GM19463 (cell line): Measurements from ENCODE around the gene NRXN3.

Source experiments
- ATAC-seq: cut with Tn5 transposase; IDR thresholded peaks from one replicate; pipeline ENCODE4 v1.9.1; 2021; ENCODE audit warnings: mild to moderate bottlenecking, moderate library complexity; ENCODE audit not compliant: unreplicated experiment

Gene NRXN3

GRCh38 chr14:78764645-78765044 is 594.5 kb downstream of the NRXN3 start:
- no peak for ATAC-seq

GRCh38 chr14:78767436-78767835 is 597.3 kb downstream of the NRXN3 start:
- no peak for ATAC-seq

GRCh38 chr14:78782551-78782950 is 612.4 kb downstream of the NRXN3 start:
- ATAC-seq = no peak

DNA sequence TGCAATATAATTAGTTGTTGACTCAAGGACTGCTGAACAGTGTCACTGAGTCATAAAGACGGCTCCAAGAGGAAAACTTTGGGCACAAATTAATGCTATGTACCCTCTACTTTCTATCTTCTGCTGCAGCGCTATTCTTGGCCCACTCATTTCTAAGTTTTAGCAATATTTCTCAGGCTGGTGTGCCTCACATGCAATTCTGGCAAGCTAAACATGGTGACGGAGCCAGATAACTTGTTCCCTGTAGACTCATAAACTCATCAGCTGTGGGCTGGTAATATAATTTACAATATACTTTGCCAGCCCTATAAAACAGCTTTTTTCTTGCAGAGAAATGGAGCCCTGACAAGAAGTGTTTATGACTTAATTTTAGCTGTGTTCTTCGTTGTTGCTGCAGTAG is 615.1 kb downstream of the NRXN3 start:
- ATAC-seq = no peak

DNA sequence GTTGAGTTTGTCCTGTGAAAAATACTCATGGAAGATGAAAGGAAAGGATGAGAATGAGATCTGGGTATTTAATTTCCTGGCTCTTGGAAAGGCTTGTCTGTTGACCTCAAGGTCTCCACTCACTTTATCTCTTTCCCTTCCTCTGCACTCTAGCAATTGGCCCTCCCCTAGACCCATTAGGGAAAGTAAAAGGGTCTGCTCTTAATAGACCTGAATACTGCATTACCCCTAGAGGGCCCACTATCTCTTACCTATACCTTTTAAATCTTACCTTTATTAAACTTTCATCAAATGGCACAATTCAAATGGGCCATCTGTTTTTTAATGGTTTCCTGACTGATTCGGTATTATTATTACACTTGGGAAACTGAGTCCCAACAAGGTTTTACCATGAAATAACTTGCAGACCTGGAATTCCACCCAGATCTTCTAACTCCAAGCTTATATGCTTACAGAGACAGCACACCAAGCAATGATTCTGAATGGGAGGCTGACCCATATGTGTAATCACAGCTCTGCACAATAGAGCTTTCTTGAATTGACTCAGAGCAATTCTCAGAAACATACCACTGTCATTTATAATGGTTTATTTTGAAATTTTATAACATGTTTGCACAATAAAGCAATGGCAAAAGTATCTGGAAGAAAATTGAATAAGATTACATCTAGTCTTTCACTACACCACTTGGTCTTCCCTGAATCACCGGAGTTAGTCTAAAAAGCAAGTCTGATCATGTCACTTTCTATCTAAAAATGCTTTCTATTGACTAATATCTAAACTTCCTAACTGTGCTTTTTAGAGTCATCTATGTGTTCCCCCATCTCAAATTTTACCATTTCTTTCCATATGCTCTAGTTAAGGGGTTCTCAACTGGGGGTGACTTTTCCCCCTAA is 618.5 kb downstream of the NRXN3 start:
- ATAC-seq = no peak

- no peak for ATAC-seq
These were observed 620.1 kb downstream of the NRXN3 start for GRCh38 chr14:78790271-78790670.

GRCh38 chr14:78798757-78799156 is 628.6 kb downstream of the NRXN3 start:
- ATAC-seq = no peak

- ATAC-seq = no peak
These were observed 635.4 kb downstream of the NRXN3 start for GRCh38 chr14:78805570-78805969.

DNA sequence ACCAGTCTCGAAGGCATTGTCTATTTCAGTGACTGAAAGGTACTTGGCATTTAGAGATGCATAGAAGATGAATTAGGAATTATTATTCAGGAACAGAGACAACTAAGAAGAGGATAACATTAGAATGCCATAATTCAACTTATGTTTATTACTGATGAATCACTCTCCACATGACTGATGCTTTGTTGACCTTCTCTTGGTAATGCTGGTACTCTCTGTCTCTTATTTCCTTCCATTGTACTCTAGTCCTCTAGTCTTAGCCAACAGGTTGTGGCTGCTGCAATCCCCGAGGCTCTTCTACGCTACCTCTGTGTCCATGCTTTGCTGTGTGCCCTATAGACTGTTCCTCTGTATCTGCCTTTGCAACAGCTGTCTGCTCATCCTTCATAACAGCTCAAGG is 652.9 kb downstream of the NRXN3 start:
- no peak for ATAC-seq

DNA sequence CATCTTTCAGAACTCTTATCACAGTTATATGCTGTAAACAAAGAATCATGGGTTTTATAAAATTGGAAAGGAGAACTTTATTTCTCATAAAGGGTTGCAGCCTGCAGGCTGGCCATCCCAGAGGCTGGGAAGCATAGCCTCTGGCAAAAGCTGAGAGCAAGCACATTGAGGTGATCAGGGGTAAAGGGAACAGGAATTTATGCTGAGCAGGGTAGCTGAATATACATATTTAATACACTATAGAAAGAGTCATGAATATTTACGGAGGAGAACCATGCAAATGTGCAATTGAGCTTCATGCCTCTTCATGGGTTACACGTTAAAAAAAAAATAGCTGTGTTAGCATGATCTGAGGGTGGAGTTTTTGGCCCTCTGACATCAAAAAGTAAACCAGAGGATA is 653.3 kb downstream of the NRXN3 start:
- no peak for ATAC-seq

DNA sequence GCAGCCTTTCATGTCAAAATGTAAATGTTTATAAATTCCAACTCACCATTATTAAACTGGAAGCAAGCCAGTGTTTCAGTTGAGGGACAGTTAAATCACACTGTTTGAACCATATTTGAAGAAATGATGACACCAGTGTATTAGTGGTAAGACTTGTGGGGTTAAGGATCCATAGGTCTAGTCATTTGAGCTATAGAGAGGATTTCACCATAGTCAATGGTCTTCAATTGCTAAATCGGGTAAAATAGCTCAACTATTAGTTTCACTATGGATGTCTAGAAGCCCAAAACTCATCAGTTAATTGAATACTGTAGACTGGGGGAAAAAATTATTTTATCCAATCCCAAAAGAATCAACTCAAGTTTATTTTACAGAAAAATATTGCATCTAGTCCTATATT is 659.1 kb downstream of the NRXN3 start:
- ATAC-seq = peak; percentile 89

GRCh38 chr14:78834766-78835451 is 664.7 kb downstream of the NRXN3 start:
- ATAC-seq = no peak

GRCh38 chr14:78835909-78836308 is 665.7 kb downstream of the NRXN3 start:
- no peak for ATAC-seq

- peak; percentile 75 for ATAC-seq
These were observed 666.6 kb downstream of the NRXN3 start for GRCh38 chr14:78836777-78837176.

DNA sequence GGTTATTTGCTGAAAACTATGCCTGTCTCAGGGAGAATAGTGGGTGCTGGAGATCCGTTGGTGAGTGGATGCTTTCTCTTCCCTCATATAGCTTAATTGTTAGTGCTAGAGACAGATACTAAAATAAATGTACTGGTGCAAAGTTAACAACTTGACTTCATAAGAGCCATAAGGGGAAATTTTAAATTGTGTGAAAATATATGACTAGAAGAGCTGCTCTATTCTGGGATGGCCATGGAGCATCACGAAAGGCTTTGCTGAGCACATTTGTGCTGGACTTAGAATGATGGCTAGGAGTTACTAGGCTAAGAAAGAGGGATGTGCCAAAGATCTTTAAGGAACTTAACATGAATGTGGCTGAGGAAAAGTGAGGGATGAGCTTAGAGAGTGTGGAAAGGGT is 668.8 kb downstream of the NRXN3 start:
- ATAC-seq = no peak

GRCh38 chr14:78840898-78841297 is 670.7 kb downstream of the NRXN3 start:
- ATAC-seq = no peak

DNA sequence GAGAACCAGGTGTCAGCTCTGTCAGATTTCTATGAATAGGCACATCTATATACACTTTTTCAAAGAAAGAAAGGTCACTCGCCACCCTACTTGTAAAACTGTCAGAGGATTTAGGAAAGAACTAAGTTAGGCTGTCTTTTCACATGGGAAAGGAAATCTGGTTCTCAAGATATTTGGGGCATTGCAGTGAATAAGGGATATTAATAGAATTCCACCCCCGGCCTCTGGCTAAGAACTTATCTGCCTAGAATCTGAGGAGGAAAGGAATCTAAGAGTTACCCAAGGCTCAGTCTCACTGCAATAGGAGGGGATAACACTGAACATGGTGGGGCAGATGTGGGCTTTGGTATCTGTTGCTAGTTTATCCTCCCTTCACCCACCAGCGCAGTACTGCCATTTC is 677.6 kb downstream of the NRXN3 start:
- ATAC-seq = no peak

GRCh38 chr14:78848234-78848820 is 678.2 kb downstream of the NRXN3 start:
- ATAC-seq = peak; percentile 96

GRCh38 chr14:78849952-78850351 is 679.8 kb downstream of the NRXN3 start:
- ATAC-seq = no peak

- ATAC-seq = no peak
These were observed 681.0 kb downstream of the NRXN3 start for GRCh38 chr14:78851189-78851588.

DNA sequence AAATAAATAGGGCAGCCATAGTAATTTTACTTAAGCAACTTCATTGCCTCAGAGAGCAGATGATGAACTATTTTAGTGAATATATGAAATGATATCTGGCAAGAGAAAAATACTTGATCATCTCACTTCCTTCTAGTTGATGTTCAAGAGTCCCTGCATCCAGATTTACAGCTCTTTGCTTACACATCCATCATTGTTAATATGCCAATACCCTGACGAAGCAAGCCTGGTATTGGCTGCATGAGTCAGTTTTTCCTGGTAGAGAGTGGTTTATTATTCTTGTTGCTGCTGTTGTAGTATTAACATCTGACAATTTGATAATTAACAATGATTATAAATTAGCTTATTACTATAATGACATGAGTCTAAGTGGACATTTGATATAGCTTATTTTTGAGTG is 681.9 kb downstream of the NRXN3 start:
- ATAC-seq = no peak

DNA sequence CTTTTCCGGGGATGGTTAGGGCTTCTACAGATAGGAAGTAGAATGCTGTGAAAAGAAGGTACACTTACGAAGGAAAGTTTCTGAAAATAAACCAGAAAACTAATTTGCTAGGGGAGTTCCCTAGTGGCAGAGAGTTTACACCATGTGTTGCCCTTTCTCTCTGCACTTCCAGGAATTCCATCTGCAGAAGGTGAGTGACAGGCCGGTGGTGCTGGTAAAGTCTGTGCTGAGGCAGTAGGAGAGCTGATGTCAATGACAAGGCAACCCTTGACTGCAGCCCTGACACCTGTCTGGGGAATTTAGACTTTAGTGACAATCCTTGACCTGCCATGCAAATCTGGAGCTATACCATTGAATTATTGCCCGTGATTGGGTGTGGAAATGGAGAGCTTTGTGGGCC is 687.8 kb downstream of the NRXN3 start:
- no peak for ATAC-seq
